CD14-positive monocyte (primary cell): Measurements from ENCODE around the gene ALG1. TPM values are rescaled to one million over a fixed set of nuclear protein-coding genes. Genes with fewer than 3 reads are reported as not detected.
"Not testable (repeated sequence)": the region's sequence is repeated elsewhere in the genome, so short reads cannot be mapped to it uniquely, and the experiment has no call there.

Source experiments
- DNase-seq, 3 donors: peaks; one replicate each; pipeline ENCODE4 v3.0.0-alpha.2; 2011 to 2022
- H2AFZ ChIP-seq: 2 replicates; pipeline ENCODE4 v1.6.0; 2012; ENCODE audit warnings: mild to moderate bottlenecking, low read depth, low read length, inconsistent platforms; ENCODE audit not compliant: insufficient read depth, poor library complexity, severe bottlenecking
- H3K27ac ChIP-seq, 2 donors: 1 replicate in 1 of 2; 2 replicates in 1 of 2; pipeline ENCODE4 v1.5.1; 2012 to 2013; ENCODE audit warnings: low read length in 2 of 2, control low read depth in 1 of 2, inconsistent platforms in 1 of 2, low read depth in 1 of 2, mild to moderate bottlenecking in 1 of 2
- H3K27me3 ChIP-seq, 2 donors: one replicate each; pipeline versions ENCODE4 v1.6.0 to v1.6.1; 2011 to 2013; ENCODE audit warnings: low read length in 2 of 2; ENCODE audit not compliant: control insufficient read depth in 2 of 2, insufficient read depth in 2 of 2
- H3K36me3 ChIP-seq, 2 donors: replicated peaks in 1 of 2; 1 replicate in 1 of 2; 2 replicates in 1 of 2; pipeline versions ENCODE4 v1.5.1 to v1.6.1; 2012 to 2013; ENCODE audit warnings: low read length in 2 of 2, control low read depth in 1 of 2, inconsistent platforms in 1 of 2, mild to moderate bottlenecking in 1 of 2; ENCODE audit not compliant: insufficient read depth in 2 of 2, control insufficient read depth in 1 of 2
- H3K4me1 ChIP-seq, 2 donors: 1 replicate in 1 of 2; 2 replicates in 1 of 2; pipeline versions ENCODE4 v1.5.1 to v1.6.1; 2012 to 2013; ENCODE audit warnings: low read length in 2 of 2, control low read depth in 1 of 2, inconsistent platforms in 1 of 2, mild to moderate bottlenecking in 1 of 2, moderate library complexity in 1 of 2; ENCODE audit not compliant: insufficient read depth in 2 of 2, control insufficient read depth in 1 of 2
- H3K4me2 ChIP-seq: replicated peaks from 2 replicates; pipeline ENCODE3; 2012; ENCODE audit warnings: low read length, moderate library complexity, mild to moderate bottlenecking; ENCODE audit not compliant: poor library complexity, severe bottlenecking; ENCODE audit errors: extremely low read depth
- H3K4me3 ChIP-seq, 3 experiments: fragments of 200-600 bp in 1 of 3; sonication (generic) in 1 of 3; replicated peaks in 1 of 3; 1 replicate in 2 of 3; 2 replicates in 1 of 3; pipeline ENCODE4 v1.5.1; 2011 to 2013; ENCODE audit warnings: low read length in 3 of 3, mild to moderate bottlenecking in 3 of 3, control low read depth in 2 of 3, low read depth in 2 of 3, inconsistent platforms in 1 of 3, moderate library complexity in 1 of 3
- H3K79me2 ChIP-seq: 2 replicates; pipeline ENCODE4 v1.6.0; 2012; ENCODE audit warnings: mild to moderate bottlenecking, control low read depth, inconsistent platforms, low read length, moderate library complexity; ENCODE audit not compliant: insufficient read depth
- H3K9ac ChIP-seq: 2 replicates; pipeline ENCODE4 v1.6.0; 2017; ENCODE audit warnings: low read length, mild to moderate bottlenecking; ENCODE audit not compliant: insufficient read depth, poor library complexity, severe bottlenecking
- H3K9me3 ChIP-seq, 2 donors: replicated peaks in 1 of 2; 1 replicate in 1 of 2; 2 replicates in 1 of 2; pipeline versions ENCODE4 v1.5.1 to v1.6.1; 2012 to 2013; ENCODE audit warnings: low read length in 2 of 2, control low read depth in 1 of 2; ENCODE audit not compliant: control insufficient read depth in 1 of 2, insufficient read depth in 1 of 2
- H4K20me1 ChIP-seq: 2 replicates; pipeline ENCODE4 v1.6.0; 2012; ENCODE audit warnings: mild to moderate bottlenecking, low read length, control low read depth, moderate library complexity; ENCODE audit not compliant: insufficient read depth
- H3K27ac Mint-ChIP-seq, 7 donors: one replicate each; pipeline ENCODE4 v1.8.0; 2020; ENCODE audit warnings: mild to moderate bottlenecking in 7 of 7, mixed read lengths in 7 of 7, moderate library complexity in 6 of 7, inconsistent platforms in 2 of 7
- H3K27me3 Mint-ChIP-seq, 3 donors: one replicate each; pipeline ENCODE4 v1.8.0; 2021 to 2022; ENCODE audit warnings: low read depth in 3 of 3, mild to moderate bottlenecking in 3 of 3, mixed read lengths in 3 of 3, moderate library complexity in 3 of 3, inconsistent platforms in 1 of 3
- H3K36me3 Mint-ChIP-seq, 2 donors: one replicate each; pipeline ENCODE4 v1.8.0; 2020; ENCODE audit warnings: mixed read lengths in 2 of 2, inconsistent platforms in 1 of 2, mild to moderate bottlenecking in 1 of 2
- H3K4me1 Mint-ChIP-seq: one replicate; pipeline ENCODE4 v1.8.0; 2020; ENCODE audit warnings: mild to moderate bottlenecking, mixed read lengths
- H3K4me3 Mint-ChIP-seq, 2 donors: one replicate each; pipeline ENCODE4 v1.8.0; 2020; ENCODE audit warnings: mild to moderate bottlenecking in 2 of 2, mixed read lengths in 2 of 2, moderate library complexity in 1 of 2
- H3K9me3 Mint-ChIP-seq, 7 donors: one replicate each; pipeline ENCODE4 v1.8.0; 2020 to 2022; ENCODE audit warnings: mixed read lengths in 7 of 7, mild to moderate bottlenecking in 6 of 7, moderate library complexity in 6 of 7, inconsistent platforms in 2 of 7
- CTCF ChIP-seq: fragments of 200-600 bp; IDR thresholded peaks from one replicate; pipeline ENCODE4 v1.8.0; 2022; ENCODE audit warnings: antibody characterized with exemption, mild to moderate bottlenecking
- WGBS: methylation state at CpG from one replicate; pipeline ENCODE4 v1.1.5; 2013; ENCODE audit warnings: missing lambda C conversion rate; ENCODE audit not compliant: insufficient coverage; 5-methylcytosine and 5-hydroxymethylcytosine counted together
- intact Hi-C, 2 donors: fragments of 100-400 bp; cut with micrococcal nuclease; formaldehyde crosslinking; loops; one replicate each; pipeline versions ENCODE4 v1.15.0 to v1.15.1; 2023
- polyA plus RNA-seq, 3 donors: library from polyadenylated mRNA; depleted of rRNA in 1 of 3; unstranded in 2 of 3; stranded (reverse) in 1 of 3; fragments of 300-500 nt in 2 of 3; fragments of >200 nt in 1 of 3; fragmentation: Illumina TruSeq in 2 of 3; gene quantifications; 1 replicate in 2 of 3; 2 replicates in 1 of 3; pipeline ENCODE4 v1.2.3, GENCODE V29; 2012 to 2021

The ALG1 gene
- polyA plus RNA-seq, 3 donors: 9.3 to 31.0 (median 25.2) TPM

GRCh38 chr16:5078626-5079025 is 7.0 kb downstream of the ALG1 start:
- DNase-seq: no peak
- intact Hi-C loops: no loop called here
- Histone ChIP-seq H4K20me1 (no peaks in the 10 kb centered on the region), H3K27me3 (no peaks in the 10 kb centered on the region), H3K9me3 (no peaks in the 10 kb centered on the region), H3K4me1 (no peaks in the 10 kb centered on the region), H2AFZ (no peak overlapping the region), H3K9ac (no peak overlapping the region), H3K4me2 (no peak overlapping the region), H3K79me2 (peaks cover 9% of the 10 kb centered on the region), H3K27ac (no peak overlapping the region), H3K4me3 (no peak overlapping the region), H3K36me3 (peaks cover 44 to 45% of the 10 kb centered on the region in 2 donors)
- H3K9me3 Mint-ChIP-seq: peaks cover 0 to under 1% (median 0%) of the 10 kb centered on the region in 7 donors
- no peak overlapping the region for H3K4me3 Mint-ChIP-seq
- peaks cover 59 to 89% of the 10 kb centered on the region in 2 donors for H3K36me3 Mint-ChIP-seq
- H3K27ac Mint-ChIP-seq: no peak overlapping the region
- WGBS: 95% methylated on average over 10 of the region's 17 CpGs
- peaks cover 0 to 2% (median 0%) of the 10 kb centered on the region in 3 donors for H3K27me3 Mint-ChIP-seq
- TF ChIP-seq CTCF: no peak
- no peaks in the 10 kb centered on the region for H3K4me1 Mint-ChIP-seq

- H3K4me1 Mint-ChIP-seq, H3K9ac ChIP-seq, H3K4me2 ChIP-seq, H2AFZ ChIP-seq, H3K27me3 Mint-ChIP-seq, H3K27me3 ChIP-seq, H3K4me1 ChIP-seq, DNase-seq, H4K20me1 ChIP-seq, H3K4me3 Mint-ChIP-seq, H3K27ac Mint-ChIP-seq, H3K9me3 Mint-ChIP-seq, H3K4me3 ChIP-seq, H3K79me2 ChIP-seq, H3K27ac ChIP-seq, H3K9me3 ChIP-seq, intact Hi-C loops: not testable (repeated sequence)
- H3K36me3 ChIP-seq: peaks cover 39 to 46% of the 10 kb centered on the region in 2 donors
- 100% methylated on average over 7 of the region's 12 CpGs for WGBS
- H3K36me3 Mint-ChIP-seq: peaks cover 62 to 95% of the 10 kb centered on the region in 2 donors
These were observed 8.8 kb downstream of the ALG1 start for GRCh38 chr16:5080461-5080860.

- H4K20me1 ChIP-seq, H3K27ac Mint-ChIP-seq, H3K9me3 ChIP-seq, H3K4me3 Mint-ChIP-seq, H3K27me3 ChIP-seq, H3K27me3 Mint-ChIP-seq, DNase-seq, H3K4me1 Mint-ChIP-seq, H3K9me3 Mint-ChIP-seq, H3K4me2 ChIP-seq, H3K4me1 ChIP-seq, H3K4me3 ChIP-seq, H2AFZ ChIP-seq, H3K9ac ChIP-seq, H3K79me2 ChIP-seq, H3K27ac ChIP-seq, intact Hi-C loops: not testable (repeated sequence)
- peaks cover 58 to 95% of the 10 kb centered on the region in 2 donors for H3K36me3 Mint-ChIP-seq
- 100% methylated on average over 3 of the region's 9 CpGs for WGBS
- peaks cover 36 to 45% of the 10 kb centered on the region in 2 donors for H3K36me3 ChIP-seq
These were observed 9.4 kb downstream of the ALG1 start for GRCh38 chr16:5080996-5081395.

- H3K27me3 Mint-ChIP-seq, intact Hi-C loops, H3K79me2 ChIP-seq, H2AFZ ChIP-seq, H4K20me1 ChIP-seq, H3K9me3 ChIP-seq, H3K4me3 Mint-ChIP-seq, H3K4me1 Mint-ChIP-seq, H3K27me3 ChIP-seq, H3K9me3 Mint-ChIP-seq, DNase-seq, H3K4me3 ChIP-seq, H3K4me2 ChIP-seq, H3K9ac ChIP-seq, H3K4me1 ChIP-seq, H3K27ac ChIP-seq: not testable (repeated sequence)
- WGBS: 84% methylated on average over 6 of the region's 9 CpGs
- H3K36me3 ChIP-seq: peaks cover 24 to 27% of the 10 kb centered on the region in 2 donors
- peaks cover 47 to 90% of the 10 kb centered on the region in 2 donors for H3K36me3 Mint-ChIP-seq
- H3K27ac Mint-ChIP-seq: peak overlapping the region in 2 of 7 donors; percentile 40 to 70
These were observed 12.0 kb downstream of the ALG1 start for GRCh38 chr16:5083646-5084045.
